ENCODE measurements around the gene CD22. TPM values are rescaled to one million over a fixed set of nuclear protein-coding genes. Genes with fewer than 3 reads are reported as not detected.
"Not testable (repeated sequence)": the region's sequence is repeated elsewhere in the genome, so short reads cannot be mapped to it uniquely, and the experiment has no call there.

The CD22 gene
- total and polyA plus RNA-seq, 9 donors, result 54.2 to 264 (median 113) TPM

DNA sequence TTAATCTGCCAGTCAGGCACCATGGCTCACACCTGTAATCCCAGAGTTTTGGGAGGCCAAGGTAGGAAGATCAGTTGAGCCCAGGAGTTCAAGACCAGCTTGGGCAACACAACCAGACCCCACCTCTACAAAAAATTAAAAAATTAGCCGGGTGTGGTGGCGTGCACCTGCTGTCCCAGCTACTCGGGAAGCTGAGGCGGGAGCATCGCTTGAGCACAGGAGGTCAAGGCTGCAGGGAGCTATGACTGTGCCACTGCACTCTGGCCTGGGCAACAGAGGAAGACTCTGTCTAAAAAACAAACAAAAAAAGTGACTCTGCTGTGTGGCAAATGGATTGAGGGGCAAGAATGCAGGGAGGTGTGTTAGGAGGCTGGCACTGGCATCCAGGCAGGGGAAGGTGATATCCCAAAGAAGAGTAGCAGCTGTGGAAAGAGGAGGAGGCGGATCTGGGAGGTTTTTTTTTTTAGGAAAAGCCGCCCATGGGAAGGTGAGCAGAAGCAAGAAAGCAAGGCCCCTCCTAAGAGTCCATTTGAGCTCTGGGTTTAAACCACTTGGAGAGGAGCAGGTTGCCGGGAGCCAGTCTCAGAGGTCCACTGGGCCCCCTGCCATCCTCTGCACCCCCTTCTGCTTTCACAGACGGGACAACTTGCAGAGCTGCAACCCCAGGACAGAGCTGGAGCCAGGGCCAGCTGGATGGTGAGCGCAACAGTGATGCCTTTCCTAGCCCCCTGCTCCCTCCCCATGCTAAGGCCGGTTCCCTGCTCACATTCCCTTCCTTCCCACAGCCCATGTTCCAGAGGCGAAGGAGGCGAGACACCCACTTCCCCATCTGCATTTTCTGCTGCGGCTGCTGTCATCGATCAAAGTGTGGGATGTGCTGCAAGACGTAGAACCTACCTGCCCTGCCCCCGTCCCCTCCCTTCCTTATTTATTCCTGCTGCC lies 44.6 kb upstream of the CD22 start:
- Histone ChIP-seq H3K27ac (peak overlapping the region in 1 of 2 donors; percentile 22), H3K27me3 (no peaks in the 10 kb centered on the region), H3K4me1 (ENCODE audit: insufficient read depth) (peaks cover 15% of the 10 kb centered on the region), H3K4me3 (no peak overlapping the region), H3K9me3 (no peaks in the 10 kb centered on the region), H3K36me3 (no peaks in the 10 kb centered on the region)
- intact Hi-C loops (cut with DNase I), result no loop called here
- no peak for TF ChIP-seq EP300 (IDR thresholded peaks at IDR 0.05)
- TF ChIP-seq, protein P1, sequence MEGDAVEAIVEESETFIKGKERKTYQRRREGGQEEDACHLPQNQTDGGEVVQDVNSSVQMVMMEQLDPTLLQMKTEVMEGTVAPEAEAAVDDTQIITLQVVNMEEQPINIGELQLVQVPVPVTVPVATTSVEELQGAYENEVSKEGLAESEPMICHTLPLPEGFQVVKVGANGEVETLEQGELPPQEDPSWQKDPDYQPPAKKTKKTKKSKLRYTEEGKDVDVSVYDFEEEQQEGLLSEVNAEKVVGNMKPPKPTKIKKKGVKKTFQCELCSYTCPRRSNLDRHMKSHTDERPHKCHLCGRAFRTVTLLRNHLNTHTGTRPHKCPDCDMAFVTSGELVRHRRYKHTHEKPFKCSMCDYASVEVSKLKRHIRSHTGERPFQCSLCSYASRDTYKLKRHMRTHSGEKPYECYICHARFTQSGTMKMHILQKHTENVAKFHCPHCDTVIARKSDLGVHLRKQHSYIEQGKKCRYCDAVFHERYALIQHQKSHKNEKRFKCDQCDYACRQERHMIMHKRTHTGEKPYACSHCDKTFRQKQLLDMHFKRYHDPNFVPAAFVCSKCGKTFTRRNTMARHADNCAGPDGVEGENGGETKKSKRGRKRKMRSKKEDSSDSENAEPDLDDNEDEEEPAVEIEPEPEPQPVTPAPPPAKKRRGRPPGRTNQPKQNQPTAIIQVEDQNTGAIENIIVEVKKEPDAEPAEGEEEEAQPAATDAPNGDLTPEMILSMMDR (IDR thresholded peaks at IDR 0.05), result no peak
- no peak for TF ChIP-seq POLR2A (IDR thresholded peaks at IDR 0.05)
- no peak for DNase-seq
- WGBS, 3 donors, result 81 to 83% (median 83%) methylated on average over 17 of the region's 17 CpGs

DNA sequence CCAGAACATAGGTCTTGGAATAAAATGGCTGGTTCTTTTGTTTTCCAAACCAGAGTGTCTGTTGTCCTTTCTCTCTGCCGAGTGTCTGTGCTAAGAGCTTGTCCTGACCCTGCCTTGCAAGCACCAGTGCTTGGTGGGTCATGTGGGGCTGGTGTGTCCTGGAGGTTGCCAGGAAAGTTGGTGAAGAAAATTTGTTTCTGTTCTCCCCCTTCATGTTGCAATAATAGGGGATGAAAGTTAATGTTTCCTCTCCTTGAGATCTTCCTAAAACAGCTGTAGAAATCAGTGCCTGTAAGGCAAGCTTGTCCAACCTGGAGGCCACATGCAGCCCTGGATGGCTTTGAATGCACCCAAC lies 43.9 kb upstream of the CD22 start:
- no peaks in the 10 kb centered on the region for H3K27me3 ChIP-seq
- WGBS, 3 donors, result 8 to 54% (median 13%) methylated on average over 1 of the region's 1 CpG
- no peaks in the 10 kb centered on the region for H3K36me3 ChIP-seq
- no peak for DNase-seq
- H3K27ac ChIP-seq, result peak overlapping the region in 1 of 2 donors; percentile 22
- peaks cover 10% of the 10 kb centered on the region for H3K4me1 ChIP-seq (ENCODE audit: insufficient read depth)
- TF ChIP-seq, protein P1 (IDR thresholded peaks at IDR 0.05), result no peak
- TF ChIP-seq POLR2A (IDR thresholded peaks at IDR 0.05) (no peak), EP300 (IDR thresholded peaks at IDR 0.05) (no peak)
- H3K9me3 ChIP-seq, result no peaks in the 10 kb centered on the region
- no peak overlapping the region for H3K4me3 ChIP-seq
- intact Hi-C loops (cut with DNase I), result no loop called here

DNA sequence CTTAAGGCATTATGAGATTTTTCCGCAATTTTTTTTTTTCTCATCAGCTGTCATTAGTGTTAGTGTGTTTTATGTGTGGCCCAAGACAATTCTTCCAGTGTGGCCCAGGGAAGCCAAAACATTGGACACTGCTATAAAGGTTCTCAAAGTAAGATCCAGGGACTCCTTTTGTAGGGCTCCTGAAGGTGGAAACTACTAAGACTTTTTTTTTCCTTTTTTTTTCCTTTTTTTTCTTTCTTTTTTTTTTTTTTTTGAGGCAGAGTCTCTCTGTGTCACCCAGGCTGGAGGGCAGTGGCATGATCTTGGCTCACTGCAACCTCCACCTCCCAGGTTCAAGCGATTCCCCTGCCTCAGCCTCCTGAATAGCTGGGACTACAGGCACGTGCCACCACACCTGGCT lies 43.5 kb upstream of the CD22 start:
- intact Hi-C loops (cut with DNase I); H3K27me3 ChIP-seq; H3K4me1 ChIP-seq (ENCODE audit: insufficient read depth); H3K36me3 ChIP-seq; H3K4me3 ChIP-seq; H3K9me3 ChIP-seq; DNase-seq: not testable (repeated sequence)
- 84 to 91% (median 87%) methylated on average over 3 of the region's 3 CpGs for WGBS, 3 donors
- peak overlapping the region in 1 of 2 donors; percentile 20 for H3K27ac ChIP-seq

DNA sequence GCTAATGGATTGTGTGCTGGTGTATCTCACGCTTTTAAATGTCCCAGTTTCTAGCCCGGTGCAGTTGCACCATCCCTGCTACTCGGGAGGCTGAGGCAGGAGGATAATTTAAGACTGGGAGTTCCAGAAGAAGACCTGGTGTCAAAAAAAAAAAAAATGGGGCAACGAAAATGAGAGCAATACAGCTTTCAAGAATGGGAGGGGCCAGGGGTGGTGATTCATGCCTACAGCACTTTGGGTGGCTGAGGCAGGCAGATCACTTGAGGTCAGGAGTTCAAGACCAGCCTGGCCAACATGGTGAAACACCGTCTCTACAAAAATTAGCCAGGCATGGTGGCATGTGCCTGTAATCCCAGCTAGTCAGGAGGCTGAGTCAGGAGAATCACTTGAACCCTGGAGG lies 42.9 kb upstream of the CD22 start:
- 77 to 83% (median 79%) methylated on average over 5 of the region's 5 CpGs for WGBS, 3 donors
- H3K4me3 ChIP-seq; H3K27me3 ChIP-seq; H3K4me1 ChIP-seq (ENCODE audit: insufficient read depth); H3K27ac ChIP-seq; DNase-seq; intact Hi-C loops (cut with DNase I); H3K36me3 ChIP-seq; H3K9me3 ChIP-seq: not testable (repeated sequence)

DNA sequence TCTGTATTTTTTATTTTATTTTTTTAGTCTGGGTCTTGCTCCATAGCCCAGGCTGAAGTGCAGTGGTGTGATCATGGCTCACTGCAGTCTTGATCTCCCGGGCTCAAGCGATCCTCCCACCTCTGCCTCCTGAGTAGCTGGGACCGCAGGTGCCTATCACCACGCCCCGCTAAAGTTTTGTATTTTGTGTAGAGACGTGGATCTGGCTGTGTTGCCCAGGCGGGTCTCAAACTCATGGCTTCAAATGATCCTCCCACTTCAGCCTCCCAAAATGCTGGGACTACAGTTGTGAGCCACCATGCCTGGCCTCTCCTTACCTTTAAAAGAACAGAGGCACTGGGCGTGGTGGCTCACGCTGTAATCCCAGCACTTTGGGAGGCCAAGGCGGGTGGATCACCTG lies 41.3 kb upstream of the CD22 start:
- no peaks in the 10 kb centered on the region for H3K9me3 ChIP-seq
- no peak for TF ChIP-seq POLR2A (IDR thresholded peaks at IDR 0.05)
- TF ChIP-seq EP300 (IDR thresholded peaks at IDR 0.05), result no peak
- TF ChIP-seq, protein P1 (IDR thresholded peaks at IDR 0.05), result no peak
- no peaks in the 10 kb centered on the region for H3K27me3 ChIP-seq
- no peak for DNase-seq
- no peaks in the 10 kb centered on the region for H3K36me3 ChIP-seq
- H3K27ac ChIP-seq, result no peak overlapping the region
- intact Hi-C loops (cut with DNase I), result no loop called here
- H3K4me3 ChIP-seq, result no peak overlapping the region
- peaks cover 3% of the 10 kb centered on the region for H3K4me1 ChIP-seq (ENCODE audit: insufficient read depth)
- WGBS, 3 donors, result 86 to 94% (median 90%) methylated on average over 10 of the region's 10 CpGs

All from ovary (tissue), 9 donors.